Esophagus muscularis mucosa (tissue), 4 donors: ENCODE results near the gene SIGLEC1.

Source experiments
- CTCF ChIP-seq, 3 experiments: fragments of 200-600 bp in 2 of 3; fragments of 450-650 bp in 1 of 3; sonication (generic) in 2 of 3; IDR thresholded peaks; one replicate each; pipeline ENCODE4 v1.5.1; 2017 to 2019; ENCODE audit warnings: antibody characterized with exemption in 3 of 3, mild to moderate bottlenecking in 2 of 3, moderate library complexity in 1 of 3
- EP300 ChIP-seq: sonication (generic); formaldehyde crosslinking; IDR thresholded peaks from one replicate; pipeline ENCODE4 v1.6.1; 2017; ENCODE audit warnings: antibody characterized with exemption
- POLR2A ChIP-seq: fragments of 450-650 bp; IDR thresholded peaks from one replicate; pipeline ENCODE4 v1.6.1; 2017; ENCODE audit warnings: antibody characterized with exemption, moderate library complexity, mild to moderate bottlenecking, low read depth
- POLR2AphosphoS5 ChIP-seq, 2 donors: sonication (generic); formaldehyde crosslinking; IDR thresholded peaks; one replicate each; pipeline ENCODE4 v1.6.1; 2017; ENCODE audit warnings: antibody characterized with exemption in 2 of 2

- no peak for TF ChIP-seq CTCF (IDR thresholded peaks at IDR 0.05)
- TF ChIP-seq POLR2A = no peak
- no peak for TF ChIP-seq POLR2AphosphoS5 (IDR thresholded peaks at IDR 0.05)
- no peak for TF ChIP-seq EP300
Measured at GRCh38 chr20:3747471-3747870, 35.1 kb upstream of the SIGLEC1 start.
